Neural cell (in vitro differentiated cells): ENCODE data around the gene LAMB4. TPM values are rescaled to one million over a fixed set of nuclear protein-coding genes. Genes with fewer than 3 reads are reported as not detected.

Source experiments
- H2AFZ ChIP-seq: fragments of 200-600, 300-800 bp; sonication (generic), shearing (Covaris generic); 2 replicates; pipeline ENCODE4 v1.6.0; 2014; ENCODE audit warnings: low read depth, mild to moderate bottlenecking, antibody characterized with exemption, low read length, moderate library complexity
- H3F3A ChIP-seq: fragments of 200-600 bp; shearing (Covaris generic); 2 replicates; pipeline ENCODE4 v1.6.1; 2016; ENCODE audit warnings: mild to moderate bottlenecking, moderate library complexity, mixed read lengths, antibody characterized with exemption, low read length; ENCODE audit not compliant: insufficient read depth, poor library complexity, severe bottlenecking
- H3K27ac ChIP-seq: fragments of 200-600, 300-800 bp; sonication (generic), shearing (Covaris generic); 2 replicates; pipeline ENCODE4 v1.5.1; 2014; ENCODE audit warnings: mild to moderate bottlenecking, low read length, moderate library complexity
- H3K27me3 ChIP-seq: fragments of 300-800, 200-600 bp; sonication (generic), shearing (Covaris generic); 2 replicates; pipeline ENCODE4 v1.6.0; 2014; ENCODE audit warnings: mild to moderate bottlenecking, low read depth, low read length, moderate library complexity; ENCODE audit not compliant: insufficient read depth
- H3K36me3 ChIP-seq: fragments of 300-800, 200-600 bp; sonication (generic), shearing (Covaris generic); 2 replicates; pipeline ENCODE4 v1.5.1; 2014; ENCODE audit warnings: mild to moderate bottlenecking, antibody characterized with exemption, low read length, moderate library complexity; ENCODE audit not compliant: insufficient read depth
- H3K4me2 ChIP-seq: fragments of 300-800, 200-600 bp; sonication (generic), shearing (Covaris generic); 2 replicates; pipeline ENCODE4 v1.6.0; 2014; ENCODE audit warnings: mild to moderate bottlenecking, low read length
- H3K4me3 ChIP-seq: fragments of 300-800, 200-600 bp; sonication (generic), shearing (Covaris generic); 2 replicates; pipeline ENCODE4 v1.5.1; 2014; ENCODE audit warnings: mild to moderate bottlenecking, low read length, moderate library complexity
- H3K79me2 ChIP-seq: fragments of 200-600 bp; shearing (Covaris generic); replicated peaks from 2 replicates; pipeline ENCODE4 v1.6.0; 2014; ENCODE audit warnings: mild to moderate bottlenecking, low read length, moderate library complexity; ENCODE audit not compliant: insufficient read depth
- H3K9ac ChIP-seq: fragments of 300-800, 200-600 bp; sonication (generic), shearing (Covaris generic); 2 replicates; pipeline ENCODE4 v1.6.1; 2016; ENCODE audit warnings: mild to moderate bottlenecking, low read length, mixed read lengths
- H3K9me2 ChIP-seq: fragments of 200-600 bp; shearing (Covaris generic); 2 replicates; pipeline ENCODE4 v1.6.1; 2016; ENCODE audit warnings: mild to moderate bottlenecking, low read length, mixed read lengths; ENCODE audit not compliant: insufficient read depth
- H3K9me3 ChIP-seq: fragments of 200-600, 300-800 bp; sonication (generic), shearing (Covaris generic); 2 replicates; pipeline ENCODE4 v1.6.1; 2016; ENCODE audit warnings: mild to moderate bottlenecking, mixed run types, low read length, moderate library complexity, mixed read lengths
- H4K20me1 ChIP-seq: fragments of 200-600 bp; shearing (Covaris generic); 2 replicates; pipeline ENCODE4 v1.6.1; 2016; ENCODE audit warnings: mild to moderate bottlenecking, mixed run types; ENCODE audit not compliant: insufficient read depth
- CTCF ChIP-seq: fragments of 450-650 bp; IDR thresholded peaks from 2 replicates; pipeline ENCODE4 v1.5.1; 2014; ENCODE audit warnings: antibody characterized with exemption, mild to moderate bottlenecking, moderate library complexity; ENCODE audit not compliant: poor library complexity, severe bottlenecking
- EP300 ChIP-seq: fragments of 450-650 bp; conservative IDR thresholded peaks from 2 replicates; pipeline ENCODE4 v1.6.1; 2014; ENCODE audit warnings: antibody characterized with exemption, mild to moderate bottlenecking, moderate library complexity; ENCODE audit not compliant: poor library complexity, severe bottlenecking
- EZH2 ChIP-seq: fragments of 200-600, 300-800 bp; shearing (Covaris generic), sonication (generic); IDR thresholded peaks from 2 replicates; pipeline ENCODE4 v1.6.1; 2014; ENCODE audit warnings: antibody characterized with exemption, low read length, borderline replicate concordance, mild to moderate bottlenecking; ENCODE audit not compliant: insufficient read depth, poor library complexity, severe bottlenecking
- MXI1 ChIP-seq: fragments of 450-650 bp; conservative IDR thresholded peaks from 2 replicates; pipeline ENCODE4 v1.6.1; 2014; ENCODE audit warnings: antibody characterized with exemption, mild to moderate bottlenecking; ENCODE audit not compliant: poor library complexity, severe bottlenecking
- POLR2AphosphoS5 ChIP-seq: IDR thresholded peaks from 2 replicates; pipeline ENCODE4 v1.6.1; 2012
- RAD21 ChIP-seq: fragments of 450-650 bp; conservative IDR thresholded peaks from 2 replicates; pipeline ENCODE4 v1.6.1; 2014; ENCODE audit warnings: antibody characterized with exemption, mild to moderate bottlenecking, moderate library complexity
- SMC3 ChIP-seq: fragments of 450-650 bp; conservative IDR thresholded peaks from 2 replicates; pipeline ENCODE4 v1.6.1; 2014; ENCODE audit warnings: antibody characterized with exemption, mild to moderate bottlenecking, moderate library complexity; ENCODE audit not compliant: poor library complexity
- TAF1 ChIP-seq: IDR thresholded peaks from 2 replicates; pipeline ENCODE4 v1.6.1; 2012; ENCODE audit warnings: low read depth
- polyA plus RNA-seq: library from polyadenylated mRNA; depleted of rRNA; stranded (reverse); fragments of >200 nt; gene quantifications from 2 replicates; pipeline ENCODE4 v1.2.3, GENCODE V29; 2014
- TF ChIP-seq, protein P1 (sequence below): IDR thresholded peaks from 2 replicates; pipeline ENCODE4 v1.6.1; 2012; ENCODE audit warnings: borderline replicate concordance

LAMB4 gene
- polyA plus RNA-seq, 1 donor from 2014 or later: 0.16 TPM

GRCh38 chr7:108171164-108171563 lies 41.0 kb upstream of the LAMB4 start:
- H3K36me3 ChIP-seq: no peaks in the 10 kb centered on the region
- no peaks in the 10 kb centered on the region for H3K9me3 ChIP-seq
- H2AFZ ChIP-seq: no peak overlapping the region
- TF ChIP-seq CTCF (no peak), RAD21 (no peak), SMC3 (no peak), EP300 (no peak), POLR2AphosphoS5 (no peak), TAF1 (no peak), MXI1 (no peak), EZH2 (no peak)
- TF ChIP-seq, protein P1, sequence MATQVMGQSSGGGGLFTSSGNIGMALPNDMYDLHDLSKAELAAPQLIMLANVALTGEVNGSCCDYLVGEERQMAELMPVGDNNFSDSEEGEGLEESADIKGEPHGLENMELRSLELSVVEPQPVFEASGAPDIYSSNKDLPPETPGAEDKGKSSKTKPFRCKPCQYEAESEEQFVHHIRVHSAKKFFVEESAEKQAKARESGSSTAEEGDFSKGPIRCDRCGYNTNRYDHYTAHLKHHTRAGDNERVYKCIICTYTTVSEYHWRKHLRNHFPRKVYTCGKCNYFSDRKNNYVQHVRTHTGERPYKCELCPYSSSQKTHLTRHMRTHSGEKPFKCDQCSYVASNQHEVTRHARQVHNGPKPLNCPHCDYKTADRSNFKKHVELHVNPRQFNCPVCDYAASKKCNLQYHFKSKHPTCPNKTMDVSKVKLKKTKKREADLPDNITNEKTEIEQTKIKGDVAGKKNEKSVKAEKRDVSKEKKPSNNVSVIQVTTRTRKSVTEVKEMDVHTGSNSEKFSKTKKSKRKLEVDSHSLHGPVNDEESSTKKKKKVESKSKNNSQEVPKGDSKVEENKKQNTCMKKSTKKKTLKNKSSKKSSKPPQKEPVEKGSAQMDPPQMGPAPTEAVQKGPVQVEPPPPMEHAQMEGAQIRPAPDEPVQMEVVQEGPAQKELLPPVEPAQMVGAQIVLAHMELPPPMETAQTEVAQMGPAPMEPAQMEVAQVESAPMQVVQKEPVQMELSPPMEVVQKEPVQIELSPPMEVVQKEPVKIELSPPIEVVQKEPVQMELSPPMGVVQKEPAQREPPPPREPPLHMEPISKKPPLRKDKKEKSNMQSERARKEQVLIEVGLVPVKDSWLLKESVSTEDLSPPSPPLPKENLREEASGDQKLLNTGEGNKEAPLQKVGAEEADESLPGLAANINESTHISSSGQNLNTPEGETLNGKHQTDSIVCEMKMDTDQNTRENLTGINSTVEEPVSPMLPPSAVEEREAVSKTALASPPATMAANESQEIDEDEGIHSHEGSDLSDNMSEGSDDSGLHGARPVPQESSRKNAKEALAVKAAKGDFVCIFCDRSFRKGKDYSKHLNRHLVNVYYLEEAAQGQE: no peak
- H3K4me3 ChIP-seq: no peak overlapping the region
- no peaks in the 10 kb centered on the region for H3K9me2 ChIP-seq
- H3K79me2 ChIP-seq: no peaks in the 10 kb centered on the region
- no peaks in the 10 kb centered on the region for H4K20me1 ChIP-seq
- H3F3A ChIP-seq: no peaks in the 10 kb centered on the region
- H3K4me2 ChIP-seq: no peak overlapping the region
- no peaks in the 10 kb centered on the region for H3K27me3 ChIP-seq
- H3K9ac ChIP-seq: no peak overlapping the region
- no peak overlapping the region for H3K27ac ChIP-seq

DNA sequence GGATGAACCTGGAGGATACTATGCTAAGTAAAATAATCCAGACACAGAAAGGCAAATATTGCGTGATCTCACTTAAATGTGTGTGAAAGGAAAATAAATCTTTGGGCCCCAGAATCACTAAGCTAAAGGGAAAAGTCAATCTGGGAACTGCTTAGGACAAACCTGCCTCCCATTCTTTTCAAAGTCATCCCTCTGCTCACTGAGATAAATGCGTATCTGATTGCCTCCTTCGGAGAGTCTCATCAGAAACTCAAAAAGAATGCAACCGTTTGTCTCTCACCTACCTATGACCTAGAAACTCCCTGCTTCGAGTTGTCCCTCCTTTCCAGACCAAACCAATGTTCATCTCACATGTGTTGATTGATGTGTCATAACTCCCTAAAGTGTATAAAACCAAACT lies 40.1 kb upstream of the LAMB4 start:
- Histone ChIP-seq H3K4me3 (no peak overlapping the region), H3K9ac (no peak overlapping the region), H3F3A (no peaks in the 10 kb centered on the region), H3K27me3 (no peaks in the 10 kb centered on the region), H3K79me2 (no peaks in the 10 kb centered on the region), H3K4me2 (no peak overlapping the region), H3K36me3 (no peaks in the 10 kb centered on the region), H2AFZ (no peak overlapping the region), H3K27ac (no peak overlapping the region), H4K20me1 (no peaks in the 10 kb centered on the region), H3K9me3 (no peaks in the 10 kb centered on the region), H3K9me2 (no peaks in the 10 kb centered on the region)
- TF ChIP-seq RAD21: no peak
- no peak for TF ChIP-seq EZH2
- no peak for TF ChIP-seq POLR2AphosphoS5
- TF ChIP-seq MXI1: no peak
- TF ChIP-seq, protein P1: no peak
- no peak for TF ChIP-seq EP300
- TF ChIP-seq TAF1: no peak
- no peak for TF ChIP-seq CTCF
- TF ChIP-seq SMC3: no peak
